ENCODE measurements around the gene KRT35. TPM values are rescaled to one million over a fixed set of nuclear protein-coding genes. Genes with fewer than 3 reads are reported as not detected.

KRT35 gene
- total and polyA plus RNA-seq, 2 of the 13 experiments (the other 11 are each of a cell fraction or from before 2014, with no cell fraction given): not detected

- ChIA-PET CTCF (ENCODE audit: low intra/inter-chr PET ratio, low total read pairs) (no interaction called here), POLR2A (no interaction called here)
- Histone ChIP-seq H3K36me3 (replicated peaks in 1 of 2; ENCODE audit: control insufficient read depth in 1 of 2, insufficient read depth in 2 of 2, low read length in 2 of 2) (no peaks in the 10 kb centered on the region), H4K20me1 (ENCODE audit: insufficient read depth, low read length) (no peaks in the 10 kb centered on the region), H2AFZ (ENCODE audit: low read length) (no peak overlapping the region), H3K4me2 (ENCODE audit: low read depth, low read length) (no peak overlapping the region), H3K9ac (ENCODE audit: insufficient read depth, low read depth, low read length) (no peak overlapping the region), H3K4me3 (replicated peaks in 1 of 3; ENCODE audit: insufficient read depth in 1 of 3, low read depth in 2 of 3, low read length in 3 of 3) (no peak overlapping the region), H3K27me3 (ENCODE audit: control insufficient read depth in 1 of 2, insufficient read depth in 2 of 2, low read length in 2 of 2) (peaks cover 2 to 43% of the 10 kb centered on the region in 2 experiments; a peak in 3 of 5 replicates), H3K79me2 (ENCODE audit: insufficient read depth, low read length) (no peaks in the 10 kb centered on the region), H3K4me1 (ENCODE audit: insufficient read depth, low read length) (no peaks in the 10 kb centered on the region), H3K9me3 (ENCODE audit: low read length) (no peaks in the 10 kb centered on the region), H3K27ac (ENCODE audit: extremely low read length, insufficient read depth, low read length) (no peak overlapping the region)
- no peak for FAIRE-seq
- no peak for DNase-seq (ENCODE audit: low spot score)
- BruUV-seq (replicated peaks): no TSS peak
- TF ChIP-seq TCF7L2 (IDR thresholded peaks at IDR 0.05; ENCODE audit: low read depth, low read length) (no peak), PCBP2 (optimal IDR thresholded peaks at IDR 0.05; ENCODE audit: low read depth, low read length, poor library complexity, severe bottlenecking) (no peak), NR2C2 (CRISPR knock-in tag; IDR thresholded peaks at IDR 0.05; ENCODE audit: borderline replicate concordance) (no peak), PTBP1 (IDR thresholded peaks at IDR 0.05; ENCODE audit: low read depth, low read length, poor library complexity, severe bottlenecking) (no peak), EHMT2 (IDR thresholded peaks at IDR 0.05; ENCODE audit: borderline replicate concordance, low read depth, low read length) (no peak)
- WGBS (ENCODE audit: low lambda C conversion rate): 1% methylated on average over 6 of the region's 6 CpGs
- ATAC-seq: no peak
- intact Hi-C loops (cut with micrococcal nuclease; ENCODE audit: unreplicated experiment): no loop called here
- in situ Hi-C loops (cut with HindIII; ENCODE audit: extremely low pct_ligation_motif_present, low pct_unique_long_range_greater_than_20kb): no loop called here
Observed at GRCh38 chr17:41464682-41465081, 16.3 kb downstream of the KRT35 start.

GRCh38 chr17:41464173-41464572 lies 16.8 kb downstream of the KRT35 start:
- 44% methylated on average over 11 of the region's 11 CpGs for WGBS (ENCODE audit: low lambda C conversion rate)
- H3K9me3 ChIP-seq (ENCODE audit: low read length): no peaks in the 10 kb centered on the region
- H3K4me3 ChIP-seq (replicated peaks in 1 of 3; ENCODE audit: insufficient read depth in 1 of 3, low read depth in 2 of 3, low read length in 3 of 3): no peak overlapping the region
- no peak overlapping the region for H2AFZ ChIP-seq (ENCODE audit: low read length)
- ATAC-seq: no peak
- no peaks in the 10 kb centered on the region for H3K79me2 ChIP-seq (ENCODE audit: insufficient read depth, low read length)
- H3K27me3 ChIP-seq (ENCODE audit: control insufficient read depth in 1 of 2, insufficient read depth in 2 of 2, low read length in 2 of 2): peaks cover 2 to 43% of the 10 kb centered on the region in 2 experiments; a peak in 3 of 5 replicates
- H3K4me1 ChIP-seq (ENCODE audit: insufficient read depth, low read length): no peaks in the 10 kb centered on the region
- H3K9ac ChIP-seq (ENCODE audit: insufficient read depth, low read depth, low read length): no peak overlapping the region
- POLR2A ChIA-PET: no interaction called here
- BruUV-seq (replicated peaks): no TSS peak
- no peaks in the 10 kb centered on the region for H4K20me1 ChIP-seq (ENCODE audit: insufficient read depth, low read length)
- H3K36me3 ChIP-seq (replicated peaks in 1 of 2; ENCODE audit: control insufficient read depth in 1 of 2, insufficient read depth in 2 of 2, low read length in 2 of 2): no peaks in the 10 kb centered on the region
- DNase-seq (ENCODE audit: low spot score): no peak
- FAIRE-seq: no peak
- intact Hi-C loops (cut with micrococcal nuclease; ENCODE audit: unreplicated experiment): no loop called here
- no peak overlapping the region for H3K27ac ChIP-seq (ENCODE audit: extremely low read length, insufficient read depth, low read length)
- no peak overlapping the region for H3K4me2 ChIP-seq (ENCODE audit: low read depth, low read length)
- in situ Hi-C loops (cut with HindIII; ENCODE audit: extremely low pct_ligation_motif_present, low pct_unique_long_range_greater_than_20kb): no loop called here
- CTCF ChIA-PET (ENCODE audit: low intra/inter-chr PET ratio, low total read pairs): no interaction called here
- TF ChIP-seq ZNF614 (CRISPR knock-in tag; IDR thresholded peaks at IDR 0.05; ENCODE audit: borderline replicate concordance): no peak
- no peak for TF ChIP-seq ZNF546 (CRISPR knock-in tag; conservative IDR thresholded peaks at IDR 0.05)
- no peak for TF ChIP-seq NR2C2 (CRISPR knock-in tag; IDR thresholded peaks at IDR 0.05; ENCODE audit: borderline replicate concordance)
- no peak for TF ChIP-seq MXD3 (CRISPR knock-in tag; IDR thresholded peaks at IDR 0.05)
- no peak for TF ChIP-seq ZNF274 (CRISPR knock-in tag; IDR thresholded peaks at IDR 0.05)
- TF ChIP-seq ZBTB33 (CRISPR knock-in tag; IDR thresholded peaks at IDR 0.05): no peak
- no peak for TF ChIP-seq ZBTB49 (CRISPR knock-in tag; IDR thresholded peaks at IDR 0.05; ENCODE audit: borderline replicate concordance)
- TF ChIP-seq TRAFD1 (CRISPR knock-in tag; IDR thresholded peaks at IDR 0.05; ENCODE audit: borderline replicate concordance): no peak
